Stimulated activated CD8-positive, alpha-beta memory T cell treated with anti-CD3 and anti-CD28 coated beads, Interleukin-15, amount 100 ng/mL, for 24 hours (primary cell): ENCODE data around the gene SLC9A1.
A peak's percentile ranks its signal among the peaks of the same experiment; 100 is the strongest.

Experiments used
- DNase-seq: peaks from one replicate; pipeline ENCODE4 v3.0.0-alpha.2; 2020; ENCODE audit warnings: low read depth

The SLC9A1 gene

GRCh38 chr1:27150641-27151040, 4.3 kb downstream of the SLC9A1 start:
- no peak for DNase-seq

GRCh38 chr1:27150183-27150582, 4.7 kb downstream of the SLC9A1 start:
- DNase-seq = no peak

- DNase-seq = no peak
These were observed 5.2 kb downstream of the SLC9A1 start for GRCh38 chr1:27149762-27150113.

GRCh38 chr1:27149084-27149761, 5.7 kb downstream of the SLC9A1 start:
- DNase-seq = no peak

- DNase-seq = no peak
These were observed 6.3 kb downstream of the SLC9A1 start for GRCh38 chr1:27148591-27148990.

- DNase-seq = no peak
These were observed 6.9 kb downstream of the SLC9A1 start for GRCh38 chr1:27147842-27148518.

- no peak for DNase-seq
These were observed 9.0 kb downstream of the SLC9A1 start for GRCh38 chr1:27145934-27146354.

GRCh38 chr1:27144920-27145661, 9.8 kb downstream of the SLC9A1 start:
- DNase-seq = no peak

GRCh38 chr1:27144049-27144748, 10.7 kb downstream of the SLC9A1 start:
- DNase-seq = no peak

GRCh38 chr1:27143401-27143800, 11.5 kb downstream of the SLC9A1 start:
- DNase-seq = no peak

GRCh38 chr1:27142464-27142863, 12.5 kb downstream of the SLC9A1 start:
- DNase-seq = no peak

- DNase-seq = no peak
These were observed 13.5 kb downstream of the SLC9A1 start for GRCh38 chr1:27141266-27142003.

- no peak for DNase-seq
These were observed 14.9 kb downstream of the SLC9A1 start for GRCh38 chr1:27139980-27140379.

GRCh38 chr1:27138927-27139326, 16.0 kb downstream of the SLC9A1 start:
- no peak for DNase-seq

GRCh38 chr1:27138368-27138767, 16.6 kb downstream of the SLC9A1 start:
- no peak for DNase-seq

- no peak for DNase-seq
These were observed 17.3 kb downstream of the SLC9A1 start for GRCh38 chr1:27137544-27138075.

- DNase-seq = peak; percentile 35
These were observed 17.9 kb downstream of the SLC9A1 start for GRCh38 chr1:27136998-27137542.

- no peak for DNase-seq
These were observed 18.7 kb downstream of the SLC9A1 start for GRCh38 chr1:27136236-27136551.

GRCh38 chr1:27135541-27136235, 19.2 kb downstream of the SLC9A1 start:
- DNase-seq = no peak

- DNase-seq = no peak
These were observed 20.9 kb downstream of the SLC9A1 start for GRCh38 chr1:27133991-27134390.

- no peak for DNase-seq
These were observed 21.8 kb downstream of the SLC9A1 start for GRCh38 chr1:27133158-27133557.
